GM06990 (cell line): ENCODE measurements around the gene GPR42.

Experiments used
- DNase-seq: peaks from one replicate; pipeline ENCODE4 v3.0.0-alpha.2; 2011; ENCODE audit not compliant: insufficient read length; ENCODE audit errors: extremely low read depth
- H3K27me3 ChIP-seq: replicated peaks from 2 replicates; pipeline ENCODE4 v1.6.0; 2011; ENCODE audit warnings: low read length; ENCODE audit not compliant: control insufficient read depth, insufficient read depth
- H3K36me3 ChIP-seq: 2 replicates; pipeline ENCODE4 v1.5.1; 2011; ENCODE audit warnings: low read length; ENCODE audit not compliant: control insufficient read depth, insufficient read depth
- H3K4me3 ChIP-seq: replicated peaks from 2 replicates; pipeline ENCODE4 v1.5.1; 2011; ENCODE audit warnings: low read depth, mild to moderate bottlenecking, control low read depth, low read length
- TF ChIP-seq, protein P1 (sequence below): IDR thresholded peaks from 2 replicates; pipeline ENCODE4 v1.5.1; 2011; ENCODE audit warnings: low read length, control low read depth, mild to moderate bottlenecking, inconsistent platforms; ENCODE audit not compliant: insufficient read depth, poor library complexity, severe bottlenecking

Gene GPR42

DNA sequence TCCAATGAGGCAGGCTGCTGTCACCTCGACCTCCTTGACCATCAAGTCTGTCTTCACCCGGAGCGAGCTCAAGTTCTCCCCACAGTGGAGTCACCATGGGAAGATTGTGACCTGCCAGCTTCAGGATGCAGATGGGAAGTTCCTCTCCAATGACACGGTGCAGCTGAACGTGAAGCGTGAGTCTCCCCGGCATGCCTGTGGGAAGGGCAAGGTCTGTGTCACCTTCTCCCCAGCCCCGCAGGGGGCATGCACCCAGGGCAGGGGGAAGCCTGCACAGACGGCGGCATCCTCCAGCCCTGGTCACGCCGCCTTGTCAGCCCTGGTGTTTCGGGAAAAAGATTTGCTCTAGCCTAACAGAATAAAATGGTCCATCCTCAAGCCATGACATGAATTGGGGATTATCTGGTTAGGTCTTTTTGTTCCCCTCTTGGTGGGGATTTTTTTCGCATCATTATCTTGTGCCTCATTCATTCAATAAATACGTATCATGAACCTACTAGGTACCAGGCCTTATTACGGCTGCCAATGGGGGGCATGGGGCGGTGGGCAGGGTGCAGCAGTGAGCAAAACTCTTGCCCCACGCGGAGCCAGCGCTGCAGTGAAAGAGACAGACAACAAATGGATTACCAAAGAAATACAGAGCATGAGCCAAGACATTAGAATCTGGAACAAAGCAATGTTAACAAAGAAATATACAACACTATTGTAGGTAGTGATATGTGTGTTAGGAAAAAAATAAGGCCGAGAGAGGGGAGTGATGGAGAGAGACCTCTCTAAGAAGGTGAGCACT is 34.5 kb upstream of the GPR42 start:
- Histone ChIP-seq H3K36me3 (peaks cover 39% of the 10 kb centered on the region), H3K4me3 (no peak overlapping the region), H3K27me3 (no peaks in the 10 kb centered on the region)
- DNase-seq = no peak
- TF ChIP-seq, protein P1, sequence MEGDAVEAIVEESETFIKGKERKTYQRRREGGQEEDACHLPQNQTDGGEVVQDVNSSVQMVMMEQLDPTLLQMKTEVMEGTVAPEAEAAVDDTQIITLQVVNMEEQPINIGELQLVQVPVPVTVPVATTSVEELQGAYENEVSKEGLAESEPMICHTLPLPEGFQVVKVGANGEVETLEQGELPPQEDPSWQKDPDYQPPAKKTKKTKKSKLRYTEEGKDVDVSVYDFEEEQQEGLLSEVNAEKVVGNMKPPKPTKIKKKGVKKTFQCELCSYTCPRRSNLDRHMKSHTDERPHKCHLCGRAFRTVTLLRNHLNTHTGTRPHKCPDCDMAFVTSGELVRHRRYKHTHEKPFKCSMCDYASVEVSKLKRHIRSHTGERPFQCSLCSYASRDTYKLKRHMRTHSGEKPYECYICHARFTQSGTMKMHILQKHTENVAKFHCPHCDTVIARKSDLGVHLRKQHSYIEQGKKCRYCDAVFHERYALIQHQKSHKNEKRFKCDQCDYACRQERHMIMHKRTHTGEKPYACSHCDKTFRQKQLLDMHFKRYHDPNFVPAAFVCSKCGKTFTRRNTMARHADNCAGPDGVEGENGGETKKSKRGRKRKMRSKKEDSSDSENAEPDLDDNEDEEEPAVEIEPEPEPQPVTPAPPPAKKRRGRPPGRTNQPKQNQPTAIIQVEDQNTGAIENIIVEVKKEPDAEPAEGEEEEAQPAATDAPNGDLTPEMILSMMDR = no peak

DNA sequence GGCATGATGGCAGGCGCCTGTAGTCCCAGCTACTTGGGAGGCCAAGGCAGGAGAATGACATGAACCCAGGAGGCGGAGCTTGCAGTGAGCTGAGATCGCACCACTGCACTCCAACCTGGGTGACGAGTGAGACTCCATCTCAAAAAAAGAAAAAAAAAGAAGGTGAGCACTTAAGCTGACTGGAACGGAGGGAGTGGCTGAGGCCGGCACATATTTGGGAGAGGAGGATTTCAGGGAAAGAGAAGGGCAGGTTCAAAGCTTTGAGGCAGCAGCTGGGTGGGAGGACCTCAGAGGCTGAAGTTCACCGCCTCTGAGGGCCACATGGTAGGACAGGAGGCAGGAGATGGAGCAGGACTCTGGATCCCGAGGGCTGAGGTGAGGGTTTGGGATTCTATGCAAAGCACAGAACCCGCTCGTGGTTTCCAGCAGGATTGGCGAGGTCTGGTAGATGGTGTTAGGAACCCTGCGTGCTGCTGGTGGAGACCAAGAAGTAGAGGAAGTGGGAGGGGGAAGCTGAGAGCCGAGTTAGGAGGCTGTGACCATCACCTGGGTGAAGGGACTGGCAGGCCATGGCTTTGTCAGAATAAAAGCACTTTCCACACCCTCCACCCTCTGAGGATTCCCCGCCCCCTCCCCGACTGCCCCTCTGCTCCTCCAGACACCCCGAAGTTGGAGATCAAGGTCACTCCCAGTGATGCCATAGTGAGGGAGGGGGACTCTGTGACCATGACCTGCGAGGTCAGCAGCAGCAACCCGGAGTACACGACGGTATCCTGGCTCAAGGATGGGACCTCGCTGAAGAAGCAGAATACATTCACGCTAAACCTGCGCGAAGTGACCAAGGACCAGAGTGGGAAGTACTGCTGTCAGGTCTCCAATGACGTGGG is 33.5 kb upstream of the GPR42 start:
- Histone ChIP-seq H3K36me3 (peaks cover 47% of the 10 kb centered on the region), H3K4me3 (no peak overlapping the region), H3K27me3 (no peaks in the 10 kb centered on the region)
- DNase-seq = no peak
- TF ChIP-seq, protein P1 = no peak

DNA sequence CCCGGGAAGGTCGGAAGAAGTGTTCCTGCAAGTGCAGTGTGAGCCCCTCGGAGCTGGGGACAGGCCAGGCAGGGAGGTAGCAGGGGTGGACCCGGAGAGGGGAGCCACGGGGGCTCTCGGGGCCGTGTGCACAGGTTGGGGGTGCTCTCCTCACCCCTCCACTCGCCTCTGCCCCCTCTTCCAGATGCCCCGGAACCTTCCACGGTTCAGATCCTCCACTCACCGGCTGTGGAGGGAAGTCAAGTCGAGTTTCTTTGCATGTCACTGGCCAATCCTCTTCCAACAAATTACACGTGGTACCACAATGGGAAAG is 32.9 kb upstream of the GPR42 start:
- Histone ChIP-seq H3K27me3 (no peaks in the 10 kb centered on the region), H3K4me3 (no peak overlapping the region), H3K36me3 (peaks cover 46% of the 10 kb centered on the region)
- no peak for DNase-seq
- TF ChIP-seq, protein P1 = no peak

DNA sequence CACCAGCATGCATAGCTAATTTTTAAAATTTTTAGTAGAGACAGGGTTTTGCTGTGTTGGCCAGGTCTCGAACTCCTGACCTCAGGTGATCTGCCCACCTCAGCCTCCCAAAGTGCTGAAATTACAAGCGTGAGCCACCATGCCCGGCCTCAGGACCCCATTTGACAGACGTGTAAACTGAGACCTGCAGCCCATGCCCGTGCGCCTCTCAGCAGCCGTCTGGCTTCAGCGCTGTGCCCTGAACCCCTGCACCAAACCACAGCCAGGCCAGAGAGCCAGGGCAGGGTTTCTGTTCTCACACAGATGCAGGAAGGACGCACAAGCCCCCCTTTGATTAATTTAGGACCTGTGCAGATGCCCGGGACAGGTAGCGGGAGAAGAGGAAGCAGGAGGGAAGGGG is 30.4 kb upstream of the GPR42 start:
- TF ChIP-seq, protein P1 = no peak

DNA sequence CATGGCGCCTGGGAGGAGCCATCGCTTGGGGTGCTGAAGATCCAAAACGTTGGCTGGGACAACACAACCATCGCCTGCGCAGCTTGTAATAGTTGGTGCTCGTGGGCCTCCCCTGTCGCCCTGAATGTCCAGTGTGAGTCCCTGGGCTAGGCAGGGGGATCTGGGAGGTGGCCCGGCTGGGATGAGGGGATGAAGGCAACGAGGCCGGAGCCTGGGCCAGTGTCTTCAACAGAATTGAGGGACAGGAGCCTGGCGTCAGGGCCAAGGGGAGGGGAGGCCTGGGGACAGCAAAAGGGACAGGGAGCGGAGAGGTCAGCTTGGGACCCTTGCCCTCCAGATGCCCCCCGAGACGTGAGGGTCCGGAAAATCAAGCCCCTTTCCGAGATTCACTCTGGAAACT is 29.9 kb upstream of the GPR42 start:
- DNase-seq = no peak
- H3K27me3 ChIP-seq = no peaks in the 10 kb centered on the region
- peaks cover 56% of the 10 kb centered on the region for H3K36me3 ChIP-seq
- TF ChIP-seq, protein P1 = no peak
- H3K4me3 ChIP-seq = no peak overlapping the region

More for the DNA sequence above, 30.4 kb upstream of the GPR42 start:
- no peak for DNase-seq
- Histone ChIP-seq H3K4me3 (no peak overlapping the region), H3K27me3 (no peaks in the 10 kb centered on the region), H3K36me3 (peaks cover 56% of the 10 kb centered on the region)
